Left ventricle myocardium inferior (tissue), 1 donor: ENCODE measurements around the gene NKAIN2. TPM values are rescaled to one million over a fixed set of nuclear protein-coding genes. Genes with fewer than 3 reads are reported as not detected.

Experiments
- DNase-seq: peaks from one replicate; pipeline ENCODE4 v3.0.0-alpha.2; 2020
- H3K27ac ChIP-seq: fragments of 200-600 bp; replicated peaks from 2 replicates; pipeline ENCODE4 v1.8.0; 2021
- H3K27me3 ChIP-seq: fragments of 200-600 bp; 2 replicates; pipeline ENCODE4 v1.8.0; 2021; ENCODE audit warnings: low read depth
- H3K36me3 ChIP-seq: fragments of 200-600 bp; 2 replicates; pipeline ENCODE4 v1.8.0; 2021
- H3K4me1 ChIP-seq: fragments of 200-600 bp; 2 replicates; pipeline ENCODE4 v1.8.0; 2021
- H3K4me3 ChIP-seq: fragments of 200-600 bp; 2 replicates; pipeline ENCODE4 v1.8.0; 2021; ENCODE audit warnings: mild to moderate bottlenecking, moderate library complexity
- H3K9me3 ChIP-seq: fragments of 200-600 bp; replicated peaks from 2 replicates; pipeline ENCODE4 v1.8.0; 2021
- CTCF ChIP-seq: fragments of 200-600 bp; IDR thresholded peaks from 2 replicates; pipeline ENCODE4 v1.8.0; 2021; ENCODE audit warnings: antibody characterized with exemption, mild to moderate bottlenecking, borderline replicate concordance
- intact Hi-C: fragments of 100-400 bp; cut with micrococcal nuclease; formaldehyde crosslinking; loops from one replicate; pipeline ENCODE4 v1.11.0; 2022
- total RNA-seq: library from RNA; stranded (reverse); fragmentation: NEBNext Ultra II Directional; extraction: Animal tissue kit (Norgen Biotek cat#: 25700); gene quantifications from one replicate; pipeline ENCODE4 v1.2.1, GENCODE V29; 2021
- donor health status: DM: no; HTN: yes; CAD: no; lungs with severe emphysema.

NKAIN2 gene
- total RNA-seq, 1 donor from 2014 or later, result 0.22 TPM

- intact Hi-C loops, result no loop called here
- no peak overlapping the region for H3K4me3 ChIP-seq
- TF ChIP-seq CTCF, result no peak
- H3K9me3 ChIP-seq, result no peaks in the 10 kb centered on the region
- DNase-seq, result no peak
- no peak overlapping the region for H3K27ac ChIP-seq
- H3K27me3 ChIP-seq, result peaks cover 5% of the 10 kb centered on the region
- no peaks in the 10 kb centered on the region for H3K36me3 ChIP-seq
- no peaks in the 10 kb centered on the region for H3K4me1 ChIP-seq
Observed at GRCh38 chr6:123821112-123821511, 17.4 kb downstream of the NKAIN2 start.

GRCh38 chr6:123829302-123829953 is 25.8 kb downstream of the NKAIN2 start:
- H3K36me3 ChIP-seq, result no peaks in the 10 kb centered on the region
- intact Hi-C loops, result no loop called here
- no peak overlapping the region for H3K27ac ChIP-seq
- H3K4me3 ChIP-seq, result no peak overlapping the region
- no peaks in the 10 kb centered on the region for H3K9me3 ChIP-seq
- no peaks in the 10 kb centered on the region for H3K4me1 ChIP-seq
- no peak for DNase-seq
- no peaks in the 10 kb centered on the region for H3K27me3 ChIP-seq
- no peak for TF ChIP-seq CTCF

GRCh38 chr6:123830120-123830519 is 26.5 kb downstream of the NKAIN2 start:
- intact Hi-C loops, result no loop called here
- no peak for DNase-seq
- Histone ChIP-seq H3K36me3 (no peaks in the 10 kb centered on the region), H3K27me3 (no peaks in the 10 kb centered on the region), H3K4me3 (no peak overlapping the region), H3K4me1 (no peaks in the 10 kb centered on the region), H3K9me3 (no peaks in the 10 kb centered on the region), H3K27ac (no peak overlapping the region)
- no peak for TF ChIP-seq CTCF

- H3K27ac ChIP-seq, result no peak overlapping the region
- no peaks in the 10 kb centered on the region for H3K4me1 ChIP-seq
- intact Hi-C loops, result no loop called here
- no peaks in the 10 kb centered on the region for H3K9me3 ChIP-seq
- no peak for DNase-seq
- H3K4me3 ChIP-seq, result no peak overlapping the region
- TF ChIP-seq CTCF, result no peak
- H3K36me3 ChIP-seq, result no peaks in the 10 kb centered on the region
- no peaks in the 10 kb centered on the region for H3K27me3 ChIP-seq
Observed at GRCh38 chr6:123838505-123839234, 35.0 kb downstream of the NKAIN2 start.

- TF ChIP-seq CTCF, result no peak
- Histone ChIP-seq H3K27ac (no peak overlapping the region), H3K36me3 (no peaks in the 10 kb centered on the region), H3K9me3 (no peaks in the 10 kb centered on the region), H3K4me1 (no peaks in the 10 kb centered on the region), H3K4me3 (no peak overlapping the region), H3K27me3 (no peaks in the 10 kb centered on the region)
- intact Hi-C loops, result no loop called here
- DNase-seq, result no peak
Observed at GRCh38 chr6:123841067-123841896, 37.6 kb downstream of the NKAIN2 start.
